ENCODE results near the gene KERA. TPM values are rescaled to one million over a fixed set of nuclear protein-coding genes. Genes with fewer than 3 reads are reported as not detected.

Gene KERA
- total and polyA plus RNA-seq, 9 of the 15 experiments (the other 6 are each of a cell fraction or from before 2014, with no cell fraction given) = not detected

- no peak overlapping the region for H3K4me2 ChIP-seq (ENCODE audit: insufficient read depth, low read length)
- CTCF ChIA-PET (ENCODE audit: low intra/inter-chr PET ratio) = no interaction called here
- BruUV-seq (replicated peaks) = no TSS peak
- no peak overlapping the region for H3K4me3 ChIP-seq
- DNase-seq (ENCODE audit: extremely low read depth in 1 of 4, low spot score in 3 of 4) (no peak), ATAC-seq (no peak), FAIRE-seq (no peak)
- H3K4me1 ChIP-seq (replicated peaks in 1 of 2; ENCODE audit: control insufficient read depth in 2 of 2, insufficient read depth in 2 of 2, low read length in 2 of 2) = no peaks in the 10 kb centered on the region
- H3K36me3 ChIP-seq (ENCODE audit: control insufficient read depth, insufficient read depth, low read length) = no peaks in the 10 kb centered on the region
- POLR2A ChIA-PET = no interaction called here
- H4K20me1 ChIP-seq (replicated peaks; ENCODE audit: control insufficient read depth, insufficient read depth, low read length) = no peaks in the 10 kb centered on the region
- in situ Hi-C loops (cut with MboI) = no loop called here
- WGBS (ENCODE audit: insufficient coverage, low coverage, missing lambda C conversion rate) = 0% methylated on average over 1 of the region's 1 CpG
- no peak overlapping the region for H2AFZ ChIP-seq (ENCODE audit: low read depth, low read length)
- no peaks in the 10 kb centered on the region for H3K9me3 ChIP-seq (replicated peaks; ENCODE audit: control insufficient read depth, insufficient read depth, low read depth, low read length)
- no peak overlapping the region for H3K27ac ChIP-seq (ENCODE audit: extremely low read depth, low read depth, low read length)
- no peaks in the 10 kb centered on the region for H3K9me1 ChIP-seq (ENCODE audit: control insufficient read depth, insufficient read depth, low read length)
- intact Hi-C loops (cut with micrococcal nuclease) = no loop called here
- H3K79me2 ChIP-seq (ENCODE audit: control insufficient read depth, insufficient read depth, low read length) = no peaks in the 10 kb centered on the region
- H3K27me3 ChIP-seq (ENCODE audit: control insufficient read depth in 2 of 2, insufficient read depth in 2 of 2, low read length in 2 of 2) = no peaks in the 10 kb centered on the region
- TF ChIP-seq PCBP2 (IDR thresholded peaks at IDR 0.05; ENCODE audit: low read depth, low read length, poor library complexity, severe bottlenecking) (no peak), NEUROD1 (IDR thresholded peaks at IDR 0.05; ENCODE audit: borderline replicate concordance, low read depth, low read length, partially characterized antibody) (no peak), TRIM28 (IDR thresholded peaks at IDR 0.05) (no peak), SRSF7 (optimal IDR thresholded peaks at IDR 0.05; ENCODE audit: low read depth, low read length) (no peak), KDM4B (IDR thresholded peaks at IDR 0.05; ENCODE audit: borderline replicate concordance in 2 of 2, low read depth in 1 of 2) (no peak), ASH1L (IDR thresholded peaks at IDR 0.05; ENCODE audit: borderline replicate concordance, low read depth, partially characterized antibody) (no peak), KLF6 (CRISPR knock-in tag; IDR thresholded peaks at IDR 0.05; ENCODE audit: borderline replicate concordance) (no peak), ZKSCAN3 (CRISPR knock-in tag; IDR thresholded peaks at IDR 0.05) (no peak), ZNF140 (CRISPR knock-in tag; IDR thresholded peaks at IDR 0.05) (no peak), SP2 (IDR thresholded peaks at IDR 0.05; ENCODE audit: extremely low read depth, low read depth, low read length, poor library complexity, severe bottlenecking) (no peak), ELF4 (CRISPR knock-in tag; IDR thresholded peaks at IDR 0.05) (no peak), ZSCAN32 (CRISPR knock-in tag; IDR thresholded peaks at IDR 0.05) (no peak), SP1 (CRISPR knock-in tag; IDR thresholded peaks at IDR 0.05) (no peak), PHF21A (IDR thresholded peaks at IDR 0.05; ENCODE audit: borderline replicate concordance, low read depth) (no peak)
- H3K9ac ChIP-seq (ENCODE audit: insufficient read depth in 1 of 2, low read depth in 2 of 2, low read length in 2 of 2) = no peak overlapping the region
Measured at GRCh38 chr12:91074851-91075250, 17.0 kb upstream of the KERA start.
